Measurements from ENCODE around the gene GOPC.

GOPC gene

DNA sequence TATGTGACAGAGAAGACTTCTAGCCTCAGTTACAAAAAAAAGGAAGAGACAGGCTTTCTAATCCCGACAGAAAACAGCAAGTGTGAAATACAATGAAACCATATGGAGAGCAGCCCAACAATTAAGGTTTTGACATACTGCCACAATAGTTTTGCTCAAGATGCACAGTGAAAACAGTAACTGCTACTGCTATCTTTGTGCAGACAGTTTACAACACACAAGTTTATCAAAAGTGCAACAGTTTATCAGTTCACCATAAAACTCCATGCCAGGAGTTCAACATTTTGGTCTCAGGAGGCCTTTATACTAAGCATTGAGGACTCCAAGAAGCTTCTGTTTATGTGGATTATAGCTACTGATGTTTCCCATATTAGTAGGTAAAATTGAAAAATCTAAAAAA lies 37.6 kb downstream of the GOPC start:
- H3F3A ChIP-seq (ENCODE audit: control insufficient read depth, insufficient read depth), result no peaks in the 10 kb centered on the region
- H3K27ac ChIP-seq (ENCODE audit: low read depth, low read length), result no peak overlapping the region
- H3K9me3 ChIP-seq (ENCODE audit: control insufficient read depth, insufficient read depth, low read length), result no peaks in the 10 kb centered on the region
- H4K20me1 ChIP-seq (ENCODE audit: control insufficient read depth, insufficient read depth, low read depth, low read length), result 0 out of 2 replicates have a peak, but pooled peaks cover 3% of the 10 kb centered on the region
- H3K36me3 ChIP-seq (ENCODE audit: control insufficient read depth, low read length), result peaks cover 67% of the 10 kb centered on the region
- no peaks in the 10 kb centered on the region for H3K4me1 ChIP-seq (ENCODE audit: control insufficient read depth, low read length)
- H3K4me3 ChIP-seq (ENCODE audit: low read length), result no peak overlapping the region
- no peaks in the 10 kb centered on the region for H3K79me2 ChIP-seq (ENCODE audit: control insufficient read depth, low read length)
- TF ChIP-seq, protein P1, sequence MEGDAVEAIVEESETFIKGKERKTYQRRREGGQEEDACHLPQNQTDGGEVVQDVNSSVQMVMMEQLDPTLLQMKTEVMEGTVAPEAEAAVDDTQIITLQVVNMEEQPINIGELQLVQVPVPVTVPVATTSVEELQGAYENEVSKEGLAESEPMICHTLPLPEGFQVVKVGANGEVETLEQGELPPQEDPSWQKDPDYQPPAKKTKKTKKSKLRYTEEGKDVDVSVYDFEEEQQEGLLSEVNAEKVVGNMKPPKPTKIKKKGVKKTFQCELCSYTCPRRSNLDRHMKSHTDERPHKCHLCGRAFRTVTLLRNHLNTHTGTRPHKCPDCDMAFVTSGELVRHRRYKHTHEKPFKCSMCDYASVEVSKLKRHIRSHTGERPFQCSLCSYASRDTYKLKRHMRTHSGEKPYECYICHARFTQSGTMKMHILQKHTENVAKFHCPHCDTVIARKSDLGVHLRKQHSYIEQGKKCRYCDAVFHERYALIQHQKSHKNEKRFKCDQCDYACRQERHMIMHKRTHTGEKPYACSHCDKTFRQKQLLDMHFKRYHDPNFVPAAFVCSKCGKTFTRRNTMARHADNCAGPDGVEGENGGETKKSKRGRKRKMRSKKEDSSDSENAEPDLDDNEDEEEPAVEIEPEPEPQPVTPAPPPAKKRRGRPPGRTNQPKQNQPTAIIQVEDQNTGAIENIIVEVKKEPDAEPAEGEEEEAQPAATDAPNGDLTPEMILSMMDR (IDR thresholded peaks at IDR 0.05; ENCODE audit: low read depth, low read length, poor library complexity, severe bottlenecking), result no peak
- TF ChIP-seq EZH2phosphoT487 (IDR thresholded peaks at IDR 0.05; ENCODE audit: borderline replicate concordance, low read length), result no peak
- H3K27me3 ChIP-seq (ENCODE audit: control insufficient read depth, low read length), result no peaks in the 10 kb centered on the region
- H3K9me2 ChIP-seq (replicated peaks; ENCODE audit: control insufficient read depth, low read length), result no peaks in the 10 kb centered on the region
- H3K4me2 ChIP-seq (ENCODE audit: low read length), result no peak overlapping the region

DNA sequence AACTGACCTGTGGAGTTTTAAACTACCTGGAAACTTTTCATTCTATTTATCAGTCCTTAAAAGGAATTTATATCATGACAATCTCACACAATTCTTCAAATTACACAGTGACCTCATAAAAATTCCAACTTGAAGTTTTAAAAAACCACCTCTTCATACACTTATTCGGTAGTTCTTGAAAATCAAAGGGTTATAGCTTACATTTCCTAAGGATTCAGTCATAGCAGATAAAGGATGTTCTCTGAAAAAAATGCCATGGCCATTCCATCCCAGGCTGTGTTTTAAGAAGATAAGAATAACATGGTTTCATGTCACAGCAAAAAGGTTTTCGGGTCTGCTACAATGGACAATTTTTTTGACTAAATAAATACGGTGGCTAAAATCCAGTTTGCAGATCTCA lies 41.2 kb downstream of the GOPC start:
- peaks cover 38% of the 10 kb centered on the region for H3K36me3 ChIP-seq (ENCODE audit: control insufficient read depth, low read length)
- H3K9me3 ChIP-seq (ENCODE audit: control insufficient read depth, insufficient read depth, low read length), result no peaks in the 10 kb centered on the region
- no peak overlapping the region for H3K27ac ChIP-seq (ENCODE audit: low read depth, low read length)
- 0 out of 2 replicates have a peak, but pooled peaks cover 3% of the 10 kb centered on the region for H4K20me1 ChIP-seq (ENCODE audit: control insufficient read depth, insufficient read depth, low read depth, low read length)
- H3K9me2 ChIP-seq (replicated peaks; ENCODE audit: control insufficient read depth, low read length), result no peaks in the 10 kb centered on the region
- TF ChIP-seq, protein P1 (IDR thresholded peaks at IDR 0.05; ENCODE audit: low read depth, low read length, poor library complexity, severe bottlenecking), result no peak
- TF ChIP-seq EZH2phosphoT487 (IDR thresholded peaks at IDR 0.05; ENCODE audit: borderline replicate concordance, low read length), result no peak
- no peak overlapping the region for H3K4me2 ChIP-seq (ENCODE audit: low read length)
- no peaks in the 10 kb centered on the region for H3K79me2 ChIP-seq (ENCODE audit: control insufficient read depth, low read length)
- no peaks in the 10 kb centered on the region for H3K4me1 ChIP-seq (ENCODE audit: control insufficient read depth, low read length)
- H3F3A ChIP-seq (ENCODE audit: control insufficient read depth, insufficient read depth), result no peaks in the 10 kb centered on the region
- no peak overlapping the region for H3K4me3 ChIP-seq (ENCODE audit: low read length)
- H3K27me3 ChIP-seq (ENCODE audit: control insufficient read depth, low read length), result no peaks in the 10 kb centered on the region

DNA sequence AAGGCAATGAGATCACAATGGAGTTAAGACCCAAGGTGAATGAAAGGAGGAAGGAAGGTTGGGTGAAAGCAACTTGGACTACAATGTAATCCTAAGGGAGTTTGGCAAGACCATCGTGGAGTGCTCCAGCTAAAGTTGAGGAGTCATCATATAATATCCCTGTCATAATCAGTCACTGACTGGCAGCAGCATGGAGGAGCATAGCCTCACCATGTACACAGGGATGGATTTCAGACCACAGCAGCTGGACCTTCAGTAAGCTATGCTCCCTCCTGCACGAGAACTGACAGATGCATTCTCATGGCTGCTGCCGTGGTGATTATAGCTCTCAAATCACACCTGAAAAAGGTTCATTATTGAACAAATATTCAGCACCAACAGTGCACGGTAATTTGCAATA lies 43.0 kb downstream of the GOPC start:
- H4K20me1 ChIP-seq (ENCODE audit: control insufficient read depth, insufficient read depth, low read depth, low read length), result no peaks in the 10 kb centered on the region
- no peaks in the 10 kb centered on the region for H3F3A ChIP-seq (ENCODE audit: control insufficient read depth, insufficient read depth)
- no peak overlapping the region for H3K27ac ChIP-seq (ENCODE audit: low read depth, low read length)
- H3K4me1 ChIP-seq (ENCODE audit: control insufficient read depth, low read length), result no peaks in the 10 kb centered on the region
- H3K79me2 ChIP-seq (ENCODE audit: control insufficient read depth, low read length), result no peaks in the 10 kb centered on the region
- no peak overlapping the region for H3K4me3 ChIP-seq (ENCODE audit: low read length)
- TF ChIP-seq, protein P1 (IDR thresholded peaks at IDR 0.05; ENCODE audit: low read depth, low read length, poor library complexity, severe bottlenecking), result no peak
- TF ChIP-seq EZH2phosphoT487 (IDR thresholded peaks at IDR 0.05; ENCODE audit: borderline replicate concordance, low read length), result no peak
- no peaks in the 10 kb centered on the region for H3K9me2 ChIP-seq (replicated peaks; ENCODE audit: control insufficient read depth, low read length)
- H3K36me3 ChIP-seq (ENCODE audit: control insufficient read depth, low read length), result peaks cover 22% of the 10 kb centered on the region
- peaks cover 6% of the 10 kb centered on the region; the same call in 1 of the 2 replicates for H3K27me3 ChIP-seq (ENCODE audit: control insufficient read depth, low read length)
- no peaks in the 10 kb centered on the region for H3K9me3 ChIP-seq (ENCODE audit: control insufficient read depth, insufficient read depth, low read length)
- H3K4me2 ChIP-seq (ENCODE audit: low read length), result no peak overlapping the region
